MCF 10A (cell line): ENCODE measurements around the gene GALNT12. TPM values are rescaled to one million over a fixed set of nuclear protein-coding genes. Genes with fewer than 3 reads are reported as not detected.

Source experiments
- BruUV-seq: library from RNA; stranded (reverse); fragments of 400-500 nt; replicated peaks from 2 replicates; lab custom pipeline; 2021; lab: Mats Ljungman, UMichigan
- CTCF ChIA-PET: fragments of 300-600 bp; sonication (Branson Sonifier 250); formaldehyde crosslinking; extraction: SDS; loops from one replicate; lab custom pipeline; 2021; ENCODE audit warnings: antibody characterized with exemption, inconsistent platforms; lab: Yijun Ruan, JAX
- POLR2A ChIA-PET: fragments of 300-600, 350-650 bp; sonication (Branson Sonifier 250); formaldehyde crosslinking; extraction: SDS; loops from one replicate; lab custom pipeline; 2020; ENCODE audit warnings: antibody characterized with exemption, inconsistent platforms; lab: Yijun Ruan, JAX
- DNase-seq: peaks from one replicate; pipeline ENCODE4 v3.0.0-alpha.2; 2018; ENCODE audit not compliant: unreplicated experiment
- H3K27ac Mint-ChIP-seq: one replicate; pipeline ENCODE4 v1.8.0; 2022; ENCODE audit warnings: mild to moderate bottlenecking, low read depth, mixed read lengths; ENCODE audit not compliant: unreplicated experiment
- H3K27me3 Mint-ChIP-seq: one replicate; pipeline ENCODE4 v1.8.0; 2022; ENCODE audit warnings: mixed read lengths; ENCODE audit not compliant: insufficient read depth, unreplicated experiment
- H3K36me3 Mint-ChIP-seq: one replicate; pipeline ENCODE4 v1.8.0; 2022; ENCODE audit warnings: mild to moderate bottlenecking, moderate library complexity, mixed read lengths; ENCODE audit not compliant: insufficient read depth, unreplicated experiment
- H3K4me1 Mint-ChIP-seq: one replicate; pipeline ENCODE4 v1.8.0; 2022; ENCODE audit warnings: mixed read lengths; ENCODE audit not compliant: insufficient read depth, unreplicated experiment
- H3K4me3 Mint-ChIP-seq: one replicate; pipeline ENCODE4 v1.8.0; 2022; ENCODE audit warnings: mild to moderate bottlenecking, moderate library complexity, mixed read lengths; ENCODE audit not compliant: unreplicated experiment
- H3K9me3 Mint-ChIP-seq: one replicate; pipeline ENCODE4 v1.8.0; 2022; ENCODE audit warnings: mixed read lengths; ENCODE audit not compliant: unreplicated experiment
- intact Hi-C: fragments of 100-400 bp; cut with micrococcal nuclease; formaldehyde crosslinking; loops from 2 replicates; pipeline ENCODE4 v1.14.1; 2022
- total RNA-seq: library from RNA; stranded (reverse); gene quantifications from 2 replicates; pipeline ENCODE4 v1.2.3, GENCODE V29; 2022
- TF ChIP-seq, protein P1 (sequence below): fragments of 200-600 bp; IDR thresholded peaks from one replicate; pipeline ENCODE4 v1.8.0; 2022; ENCODE audit warnings: antibody characterized with exemption, mild to moderate bottlenecking; ENCODE audit not compliant: unreplicated experiment

GALNT12 gene
- total RNA-seq, 1 experiment from 2014 or later: not detected

- no peaks in the 10 kb centered on the region for H3K9me3 Mint-ChIP-seq
- TF ChIP-seq, protein P1, sequence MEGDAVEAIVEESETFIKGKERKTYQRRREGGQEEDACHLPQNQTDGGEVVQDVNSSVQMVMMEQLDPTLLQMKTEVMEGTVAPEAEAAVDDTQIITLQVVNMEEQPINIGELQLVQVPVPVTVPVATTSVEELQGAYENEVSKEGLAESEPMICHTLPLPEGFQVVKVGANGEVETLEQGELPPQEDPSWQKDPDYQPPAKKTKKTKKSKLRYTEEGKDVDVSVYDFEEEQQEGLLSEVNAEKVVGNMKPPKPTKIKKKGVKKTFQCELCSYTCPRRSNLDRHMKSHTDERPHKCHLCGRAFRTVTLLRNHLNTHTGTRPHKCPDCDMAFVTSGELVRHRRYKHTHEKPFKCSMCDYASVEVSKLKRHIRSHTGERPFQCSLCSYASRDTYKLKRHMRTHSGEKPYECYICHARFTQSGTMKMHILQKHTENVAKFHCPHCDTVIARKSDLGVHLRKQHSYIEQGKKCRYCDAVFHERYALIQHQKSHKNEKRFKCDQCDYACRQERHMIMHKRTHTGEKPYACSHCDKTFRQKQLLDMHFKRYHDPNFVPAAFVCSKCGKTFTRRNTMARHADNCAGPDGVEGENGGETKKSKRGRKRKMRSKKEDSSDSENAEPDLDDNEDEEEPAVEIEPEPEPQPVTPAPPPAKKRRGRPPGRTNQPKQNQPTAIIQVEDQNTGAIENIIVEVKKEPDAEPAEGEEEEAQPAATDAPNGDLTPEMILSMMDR: no peak
- DNase-seq: no peak
- ChIA-PET POLR2A (no interaction called here), CTCF (interaction anchor here (0.9 to 1.1 kb wide), 2 partner anchors 34 to 117 kb away, joined by 4 to 6 read pairs; no protein-coding TSS in a partner anchor)
- peaks cover 82% of the 10 kb centered on the region for H3K27me3 Mint-ChIP-seq
- no peaks in the 10 kb centered on the region for H3K36me3 Mint-ChIP-seq
- H3K4me1 Mint-ChIP-seq: no peaks in the 10 kb centered on the region
- no TSS peak for BruUV-seq
- no peak overlapping the region for H3K4me3 Mint-ChIP-seq
- intact Hi-C loops: no loop called here
- no peak overlapping the region for H3K27ac Mint-ChIP-seq
Measured at GRCh38 chr9:98882569-98882923, 75.1 kb downstream of the GALNT12 start.

DNA sequence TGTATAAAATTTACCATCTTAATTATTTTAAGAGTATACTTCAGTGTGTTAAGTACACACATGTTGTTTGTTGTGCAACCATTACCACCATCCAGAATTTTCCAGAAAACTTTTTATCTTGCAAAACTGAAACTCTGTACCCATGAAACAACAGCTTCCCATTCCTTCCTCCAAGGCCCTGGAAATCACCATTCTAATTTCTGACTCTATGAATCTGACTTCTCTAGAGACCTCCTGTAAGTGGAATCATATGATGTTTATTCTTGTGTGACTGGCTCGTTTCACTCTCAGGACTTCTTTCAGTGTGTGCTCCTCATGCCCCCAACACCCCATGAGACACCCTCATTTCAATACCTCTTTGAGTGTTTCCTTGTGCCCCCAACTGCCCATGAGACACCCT is 75.8 kb downstream of the GALNT12 start:
- ChIA-PET CTCF (interaction anchor here (0.7 to 1.1 kb wide), 3 partner anchors 35 to 116 kb away, joined by 3 to 6 read pairs (median 4); no protein-coding TSS in a partner anchor), POLR2A (interaction anchor here (0.6 kb wide), 1 partner anchor 22 kb away, joined by 3 read pairs; no protein-coding TSS in a partner anchor)
- Mint-ChIP-seq H3K27me3 (peaks cover 82% of the 10 kb centered on the region), H3K4me1 (no peaks in the 10 kb centered on the region), H3K27ac (no peak overlapping the region), H3K4me3 (no peak overlapping the region), H3K9me3 (no peaks in the 10 kb centered on the region), H3K36me3 (no peaks in the 10 kb centered on the region)
- intact Hi-C loops: no loop called here
- DNase-seq: no peak
- BruUV-seq: no TSS peak
- TF ChIP-seq, protein P1: no peak

DNA sequence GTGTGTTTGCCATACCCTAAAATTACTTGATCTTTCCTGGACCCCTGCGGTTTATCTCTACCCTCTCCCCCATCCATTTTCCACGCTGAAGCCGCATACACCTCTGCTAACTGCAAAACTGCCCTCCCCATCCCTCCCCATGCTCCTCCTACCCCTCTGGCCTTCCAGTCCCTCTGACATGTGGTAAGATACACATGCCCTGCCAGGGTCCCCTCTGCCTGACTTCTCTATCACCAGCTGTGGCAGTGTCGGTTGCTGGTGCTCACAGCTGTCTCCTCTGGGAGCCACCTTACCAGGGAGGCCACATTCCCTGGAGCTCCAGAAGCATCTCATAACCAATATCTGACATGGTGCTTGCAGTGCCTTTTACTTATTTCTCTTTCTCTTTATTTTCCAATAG is 77.4 kb downstream of the GALNT12 start:
- no peak for DNase-seq
- Mint-ChIP-seq H3K9me3 (no peaks in the 10 kb centered on the region), H3K4me1 (no peaks in the 10 kb centered on the region), H3K27me3 (peaks cover 81% of the 10 kb centered on the region), H3K36me3 (no peaks in the 10 kb centered on the region), H3K27ac (no peak overlapping the region), H3K4me3 (no peak overlapping the region)
- BruUV-seq: no TSS peak
- intact Hi-C loops: no loop called here
- TF ChIP-seq, protein P1: no peak
- POLR2A ChIA-PET: no interaction called here
- CTCF ChIA-PET: no interaction called here

- H3K27ac Mint-ChIP-seq: no peak overlapping the region
- no peaks in the 10 kb centered on the region for H3K36me3 Mint-ChIP-seq
- no peaks in the 10 kb centered on the region for H3K4me1 Mint-ChIP-seq
- H3K27me3 Mint-ChIP-seq: peaks cover 81% of the 10 kb centered on the region
- CTCF ChIA-PET: interaction anchor here (0.6 kb wide), 1 partner anchor 39 kb away, joined by 3 read pairs; no protein-coding TSS in a partner anchor
- no peak for DNase-seq
- POLR2A ChIA-PET: interaction anchor here (0.6 kb wide), 1 partner anchor 1211 kb away, joined by 3 read pairs; no protein-coding TSS in a partner anchor
- TF ChIP-seq, protein P1: no peak
- intact Hi-C loops: no loop called here
- no peaks in the 10 kb centered on the region for H3K9me3 Mint-ChIP-seq
- no peak overlapping the region for H3K4me3 Mint-ChIP-seq
- no TSS peak for BruUV-seq
Measured at GRCh38 chr9:98885575-98886295, 78.3 kb downstream of the GALNT12 start.
